Epithelial cell of prostate (primary cell): Measurements from ENCODE around the gene S100P.

Experiments used
- DNase-seq: peaks from one replicate; pipeline ENCODE4 v3.0.0-alpha.2; 2011; ENCODE audit warnings: low read depth, low spot score
- H3K27ac ChIP-seq: fragments of 450-650 bp; 2 replicates; pipeline ENCODE4 v1.5.1; 2017; ENCODE audit warnings: mild to moderate bottlenecking

The S100P gene

GRCh38 chr4:6695660-6696610, 2.3 kb downstream of the S100P start:
- no peak for DNase-seq
- peak overlapping the region; percentile 81 for H3K27ac ChIP-seq

- no peak for DNase-seq
- peak overlapping the region; percentile 81 for H3K27ac ChIP-seq
These were observed 2.9 kb downstream of the S100P start for GRCh38 chr4:6696611-6697010.

GRCh38 chr4:6697131-6697530, 3.5 kb downstream of the S100P start:
- peak overlapping the region; percentile 81 for H3K27ac ChIP-seq
- DNase-seq: no peak

- DNase-seq: no peak
- no peak overlapping the region for H3K27ac ChIP-seq
These were observed 5.7 kb downstream of the S100P start for GRCh38 chr4:6699388-6699787.

GRCh38 chr4:6699903-6700302, 6.2 kb downstream of the S100P start:
- H3K27ac ChIP-seq: no peak overlapping the region
- DNase-seq: no peak

GRCh38 chr4:6701371-6701770, 7.7 kb downstream of the S100P start:
- no peak overlapping the region for H3K27ac ChIP-seq
- no peak for DNase-seq

- no peak for DNase-seq
- H3K27ac ChIP-seq: no peak overlapping the region
These were observed 9.1 kb downstream of the S100P start for GRCh38 chr4:6702761-6703160.

GRCh38 chr4:6703786-6704185, 10.1 kb downstream of the S100P start:
- no peak overlapping the region for H3K27ac ChIP-seq
- DNase-seq: no peak

GRCh38 chr4:6705646-6706045, 12.0 kb downstream of the S100P start:
- H3K27ac ChIP-seq: no peak overlapping the region
- DNase-seq: no peak

GRCh38 chr4:6706173-6706572, 12.5 kb downstream of the S100P start:
- H3K27ac ChIP-seq: no peak overlapping the region
- DNase-seq: no peak

- DNase-seq: peak; percentile 89
- peak within 1 kb of the TSS; percentile 85 for H3K27ac ChIP-seq
These were observed 15.8 kb downstream of the S100P start, which contains the start of gene MRFAP1L1 for GRCh38 chr4:6709230-6710114. TSS of gene MRFAP1L1 (minus strand) at chr4:6709865. CDS start at chr4:6709629, 236 bp downstream.

GRCh38 chr4:6710282-6710681, 16.6 kb downstream of the S100P start:
- H3K27ac ChIP-seq: peak overlapping the region; percentile 85
- no peak for DNase-seq

- no peak for DNase-seq
- H3K27ac ChIP-seq: no peak overlapping the region
These were observed 17.3 kb downstream of the S100P start for GRCh38 chr4:6710996-6711395.

GRCh38 chr4:6714954-6715353, 21.3 kb downstream of the S100P start:
- no peak for DNase-seq
- no peak overlapping the region for H3K27ac ChIP-seq

- peak overlapping the region; percentile 74 for H3K27ac ChIP-seq
These were observed 22.0 kb downstream of the S100P start for GRCh38 chr4:6715704-6716017.

GRCh38 chr4:6716018-6716911, 22.6 kb downstream of the S100P start, which contains the start of gene BLOC1S4:
TSS of gene BLOC1S4 (plus strand) at chr4:6716174. CDS start at chr4:6716210, 36 bp downstream.
- peak within 1 kb of the TSS; percentile 74 for H3K27ac ChIP-seq
- DNase-seq: peak; percentile 53

More at GRCh38 chr4:6715704-6716017, 22.0 kb downstream of the S100P start:
- no peak for DNase-seq

- DNase-seq: no peak
- peak overlapping the region; percentile 74 for H3K27ac ChIP-seq
These were observed 23.4 kb downstream of the S100P start for GRCh38 chr4:6716958-6717655.

GRCh38 chr4:6718932-6719610, 25.4 kb downstream of the S100P start:
- H3K27ac ChIP-seq: no peak overlapping the region

More at GRCh38 chr4:6718932-6719610, 25.4 kb downstream of the S100P start:
- no peak for DNase-seq
